ENCODE results near the gene CRADD.

CRADD gene

DNA sequence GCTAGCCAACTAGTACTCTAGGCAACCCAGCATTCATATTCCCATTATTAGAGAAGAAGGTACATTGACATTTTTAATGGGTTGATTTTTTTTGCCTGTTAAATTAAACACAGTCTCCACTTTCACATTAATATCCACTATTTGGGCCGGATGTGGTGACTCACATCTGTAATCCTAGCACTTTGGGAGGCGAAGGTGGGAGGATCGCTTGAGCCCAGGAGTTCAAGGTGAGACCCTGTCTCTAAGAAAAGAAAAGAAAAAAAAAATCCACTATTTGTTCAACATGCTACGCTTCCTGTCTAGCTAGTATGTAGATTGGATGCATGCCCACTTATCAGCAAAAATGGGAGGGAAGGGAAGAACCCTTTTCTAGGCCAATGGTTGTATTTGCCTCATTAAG, 7.1 kb upstream of the CRADD start:
- FAIRE-seq, result no peak

DNA sequence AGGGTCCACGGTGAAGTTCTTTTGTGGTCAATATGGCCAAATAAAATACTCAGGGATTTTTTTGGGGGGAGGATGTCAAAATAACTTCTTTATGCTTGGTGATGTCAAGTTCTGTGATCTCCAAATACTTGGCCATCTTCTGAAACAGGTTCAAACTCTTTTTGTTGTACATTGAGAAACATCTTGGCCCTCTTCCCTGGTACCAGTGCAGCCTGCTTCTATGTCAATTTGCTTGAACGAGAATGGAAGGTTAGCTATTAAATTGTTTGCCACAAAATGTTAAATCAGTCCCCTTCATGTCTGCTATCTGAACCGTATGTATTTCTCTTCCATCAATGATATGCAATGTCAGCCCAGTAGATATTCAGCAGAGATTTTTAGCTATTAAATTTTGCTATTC, 6.1 kb upstream of the CRADD start:
- FAIRE-seq (no peak), DNase-seq (ENCODE audit: low spot score) (no peak)

More for the DNA sequence above, 7.1 kb upstream of the CRADD start:
- DNase-seq (ENCODE audit: low spot score), result no peak

GRCh38 chr12:93673084-93673483, 4.1 kb upstream of the CRADD start:
- DNase-seq (ENCODE audit: low spot score), result no peak
- no peak for FAIRE-seq

DNA sequence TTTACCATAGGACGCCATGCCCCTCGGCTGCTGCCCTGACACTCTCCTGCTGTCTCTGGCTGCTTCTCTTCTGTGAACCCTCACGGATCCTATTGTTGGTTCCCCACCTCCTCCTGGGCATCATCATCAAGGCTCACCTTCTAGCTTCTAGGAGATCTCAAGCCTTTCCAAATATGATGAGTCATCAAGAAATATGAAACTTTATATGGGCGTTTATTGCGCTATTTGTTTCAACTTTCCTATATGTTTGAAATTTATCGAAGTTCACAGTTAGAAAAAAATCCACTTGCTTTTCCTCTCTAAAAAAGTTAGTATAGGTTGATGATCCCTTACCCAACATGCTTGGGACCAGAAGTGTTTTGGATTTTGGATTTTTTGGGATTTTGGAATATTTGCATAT, 2.8 kb upstream of the CRADD start:
- FAIRE-seq (no peak), DNase-seq (ENCODE audit: low spot score) (no peak)

GRCh38 chr12:93676408-93677194, 574 bp upstream of the CRADD start:
- no peak for FAIRE-seq
- DNase-seq (ENCODE audit: low spot score), result no peak

DNA sequence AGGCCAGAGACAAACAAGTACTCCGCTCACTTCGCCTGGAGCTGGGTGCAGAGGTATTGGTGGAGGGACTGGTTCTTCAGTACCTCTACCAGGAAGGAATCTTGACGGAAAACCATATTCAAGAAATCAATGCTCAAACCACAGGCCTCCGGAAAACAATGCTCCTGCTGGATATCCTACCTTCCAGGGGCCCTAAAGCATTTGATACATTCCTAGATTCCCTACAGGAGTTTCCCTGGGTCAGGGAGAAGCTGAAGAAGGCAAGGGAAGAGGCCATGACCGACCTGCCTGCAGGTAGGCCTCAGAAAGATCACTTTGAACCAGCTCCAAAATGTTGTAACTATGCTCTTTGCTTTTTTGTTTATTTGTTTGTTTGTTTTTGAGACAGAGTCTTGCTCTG, 1.6 kb downstream of the CRADD start:
- FAIRE-seq (no peak), DNase-seq (ENCODE audit: low spot score) (no peak)

DNA sequence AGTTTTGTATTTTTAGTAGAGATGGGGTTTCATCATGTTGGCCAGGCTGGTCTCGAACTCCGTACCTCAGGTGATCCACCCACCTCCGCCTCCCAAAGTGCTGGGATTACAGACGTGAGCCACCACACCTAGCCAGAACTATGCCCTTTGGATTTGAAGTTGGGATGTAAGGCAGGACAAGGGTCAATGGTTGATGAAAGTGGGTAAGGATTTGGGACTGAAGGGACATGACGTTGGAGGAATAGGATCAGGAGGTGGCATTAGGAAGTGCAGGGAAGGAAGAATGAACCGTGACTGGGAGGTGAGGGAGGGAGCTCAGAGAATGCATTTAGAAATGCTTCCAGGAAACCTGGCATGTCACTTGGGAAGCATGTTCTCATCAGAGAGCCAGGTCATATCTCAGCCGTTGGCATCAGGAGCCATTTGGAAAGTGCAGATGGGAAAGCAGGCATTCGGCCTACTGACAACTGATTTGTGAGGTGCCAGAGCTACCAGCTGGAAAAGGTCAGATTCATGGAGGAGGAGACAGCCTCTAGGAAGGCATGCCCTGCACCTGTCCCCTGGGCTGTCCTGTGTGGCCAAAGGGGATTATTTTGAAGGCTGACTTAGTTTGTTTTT, 2.2 kb downstream of the CRADD start:
- DNase-seq (ENCODE audit: low spot score), result no peak
- no peak for FAIRE-seq

DNA sequence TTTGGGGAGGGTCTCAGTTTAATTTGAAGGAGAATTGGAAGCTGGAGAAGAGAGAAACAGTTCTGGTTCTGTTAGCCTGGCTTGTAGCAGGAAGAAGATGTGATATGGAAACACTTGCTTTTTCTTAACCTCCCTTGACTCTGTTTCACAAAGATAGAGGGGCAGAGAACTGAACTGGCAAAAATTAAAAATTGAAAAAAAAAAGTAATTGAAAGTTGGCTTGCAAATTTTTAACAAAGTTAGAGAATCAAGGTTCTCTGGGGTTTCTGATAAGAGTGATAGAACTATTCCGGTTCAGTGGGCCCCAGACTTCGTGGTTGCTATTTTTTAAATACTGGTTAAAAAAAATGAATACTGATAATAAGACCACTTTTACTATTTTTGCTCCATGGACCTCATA, 2.8 kb downstream of the CRADD start:
- DNase-seq (ENCODE audit: low spot score) (no peak), FAIRE-seq (no peak)

GRCh38 chr12:93682846-93683261, 5.7 kb downstream of the CRADD start:
- FAIRE-seq, result no peak
- no peak for DNase-seq (ENCODE audit: low spot score)

- DNase-seq (ENCODE audit: low spot score) (no peak), FAIRE-seq (no peak)
Measured at GRCh38 chr12:93683410-93683809, 6.2 kb downstream of the CRADD start.

DNA sequence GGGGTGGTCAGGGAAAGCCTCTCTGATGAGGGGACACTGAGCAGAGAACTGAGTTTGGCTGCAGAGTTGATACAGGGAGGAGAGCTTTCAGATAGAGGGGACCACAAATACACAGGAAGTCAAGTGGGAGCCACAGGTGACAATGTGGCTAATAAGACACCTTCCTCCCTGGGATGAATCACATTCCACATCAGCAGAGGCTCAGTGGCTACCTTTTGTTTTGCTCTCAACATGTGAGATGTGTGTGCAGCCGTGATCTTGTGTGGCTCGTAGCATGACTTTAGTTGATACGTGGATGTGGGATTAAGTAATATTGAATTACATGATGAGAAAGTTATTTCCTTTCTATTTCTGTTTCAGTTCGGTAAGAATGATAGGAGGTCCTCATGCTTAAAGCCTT, 7.5 kb downstream of the CRADD start:
- DNase-seq (ENCODE audit: low spot score), result no peak
- no peak for FAIRE-seq

GRCh38 chr12:93686572-93687356, 9.6 kb downstream of the CRADD start:
- FAIRE-seq (no peak), DNase-seq (ENCODE audit: low spot score) (no peak)

DNA sequence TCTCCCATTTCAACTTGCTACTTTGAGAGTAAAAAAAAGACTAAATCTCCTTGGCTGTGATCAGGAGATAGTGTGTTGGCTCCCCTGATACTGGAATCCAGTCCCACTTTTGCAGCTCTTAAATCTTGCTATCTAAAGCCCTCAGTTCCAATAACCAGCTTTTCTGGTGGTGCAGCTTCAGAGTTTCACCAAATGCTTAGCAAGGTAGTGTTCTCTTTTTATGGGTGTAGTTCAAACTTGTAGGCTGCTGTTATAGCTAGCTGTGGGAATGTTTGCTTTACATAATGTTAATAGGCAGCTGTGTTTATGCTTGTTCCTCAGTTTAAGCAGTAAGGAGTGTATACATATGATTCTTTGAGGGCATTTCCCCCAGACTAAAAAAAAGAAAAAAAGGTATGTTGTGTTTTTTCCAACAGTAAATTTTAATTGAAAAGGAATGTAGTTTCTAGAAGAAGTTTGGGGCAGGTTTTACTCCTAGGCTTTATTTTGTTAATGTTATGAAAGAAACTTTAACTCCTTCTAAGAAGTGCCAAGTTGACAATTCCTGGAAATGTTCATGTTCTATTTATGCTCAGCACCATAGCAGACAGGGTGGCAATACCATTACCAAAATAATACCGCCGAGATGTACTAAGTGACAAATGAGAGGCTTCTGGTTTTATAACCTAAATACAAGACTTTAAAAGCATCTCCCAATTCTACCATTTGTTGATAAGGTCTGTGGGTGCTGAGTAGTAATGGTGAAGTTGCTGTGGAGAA, 12.1 kb downstream of the CRADD start:
- DNase-seq (ENCODE audit: low spot score) (no peak), FAIRE-seq (no peak)

- DNase-seq (ENCODE audit: low spot score), result no peak
- FAIRE-seq, result no peak
Measured at GRCh38 chr12:93696462-93696861, 19.3 kb downstream of the CRADD start.

DNA sequence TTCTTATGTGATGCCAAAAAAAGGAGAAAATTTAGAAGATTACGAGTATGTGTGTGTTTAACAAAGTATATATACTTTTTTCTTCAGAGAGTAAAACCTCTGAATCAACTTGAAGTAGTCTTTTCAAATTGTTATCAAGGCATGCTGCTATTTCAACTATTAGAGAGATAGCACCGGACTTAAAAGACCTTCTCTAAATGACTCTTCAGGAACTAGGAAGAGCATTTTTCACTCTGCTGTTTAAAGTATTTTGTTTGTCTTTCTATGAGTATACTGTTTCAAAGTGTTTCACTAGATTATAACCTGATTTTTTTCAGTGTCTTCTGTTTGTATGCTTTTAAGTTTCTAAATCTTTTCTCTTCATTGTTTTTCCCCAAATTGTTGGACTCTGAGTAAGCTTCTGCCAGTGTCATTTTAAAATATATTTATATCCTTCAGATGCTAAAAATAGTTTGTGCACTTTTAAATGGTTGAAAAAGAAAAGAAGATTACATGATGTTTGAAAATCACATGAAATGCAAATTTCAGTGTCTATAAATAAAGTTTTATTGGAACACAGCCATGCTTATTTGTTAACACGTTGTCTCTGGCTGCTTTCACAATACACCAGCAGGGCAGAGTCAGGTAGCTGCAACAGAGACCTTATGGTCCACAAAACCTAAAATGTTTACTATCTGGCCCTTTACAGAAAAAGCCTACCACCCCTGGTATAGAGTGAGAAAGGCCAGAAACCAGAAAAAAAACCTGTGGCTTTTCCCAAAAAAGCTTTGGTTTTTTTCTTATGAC, 21.3 kb downstream of the CRADD start:
- FAIRE-seq, result no peak

DNA sequence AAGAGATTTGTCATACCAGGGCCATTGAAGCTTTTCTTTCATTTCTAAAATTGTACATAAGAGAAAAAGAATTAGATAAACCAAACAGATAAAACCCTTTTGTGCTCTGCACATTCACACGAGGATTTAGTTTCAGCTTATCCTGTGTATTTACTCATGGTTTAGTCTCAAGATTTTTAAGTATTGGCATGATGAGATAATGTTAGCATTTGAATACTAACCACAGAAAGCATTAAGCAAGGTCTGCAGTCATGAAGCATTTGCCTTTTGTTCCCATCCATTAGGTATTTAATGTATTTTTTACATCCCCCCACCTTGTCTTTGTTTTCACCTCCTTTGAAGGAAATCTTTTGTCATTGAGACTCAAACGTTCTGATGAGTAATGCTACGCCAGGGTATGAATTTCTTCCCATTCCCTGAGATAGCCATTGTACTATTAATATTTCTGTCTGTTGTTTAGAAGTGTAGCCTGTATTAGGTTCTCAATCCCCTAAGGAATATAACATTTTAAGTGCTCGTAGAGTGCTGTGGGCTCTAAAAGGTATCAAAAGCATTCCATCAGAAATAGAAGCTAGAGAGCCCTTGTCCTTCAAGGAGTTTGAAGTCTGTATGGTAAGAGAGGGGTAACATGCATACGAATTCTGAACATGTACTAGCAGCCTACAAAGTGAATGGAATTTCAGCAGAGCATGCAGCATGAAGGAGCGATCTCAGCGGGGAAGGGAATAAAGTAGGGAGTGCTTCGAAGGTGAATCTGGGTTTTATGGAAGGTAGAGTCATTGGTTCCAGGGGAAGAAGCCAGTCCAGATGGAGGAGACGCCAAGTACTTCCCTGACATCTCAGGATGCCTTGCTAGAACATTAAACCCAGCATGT, 22.3 kb downstream of the CRADD start:
- FAIRE-seq, result no peak
- DNase-seq (ENCODE audit: low spot score), result no peak

More for the DNA sequence above, 21.3 kb downstream of the CRADD start:
- DNase-seq (ENCODE audit: low spot score), result no peak

GRCh38 chr12:93702707-93703315, 25.6 kb downstream of the CRADD start:
- DNase-seq (ENCODE audit: low spot score) (no peak), FAIRE-seq (no peak)

GRCh38 chr12:93704122-93704521, 26.9 kb downstream of the CRADD start:
- FAIRE-seq (no peak), DNase-seq (ENCODE audit: low spot score) (no peak)

DNA sequence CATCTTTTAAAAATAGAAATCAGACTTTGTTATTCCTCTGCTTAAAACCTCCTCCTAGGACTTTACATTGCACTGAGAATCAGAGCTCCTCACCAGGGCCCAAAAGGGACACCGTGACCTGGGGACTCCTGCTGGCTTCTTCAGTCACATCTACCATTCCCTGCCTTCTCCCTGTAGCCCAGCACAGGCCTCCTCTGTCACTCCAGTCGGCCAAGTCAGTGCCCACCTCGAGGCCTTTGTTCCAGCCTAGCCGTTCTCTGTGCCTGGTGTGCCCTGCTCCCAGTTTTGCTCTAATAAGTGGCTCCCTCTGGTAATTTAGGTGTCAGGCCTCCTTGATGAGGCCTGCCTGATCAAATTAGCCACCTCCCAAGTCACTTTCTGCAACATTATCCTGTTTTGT, 27.4 kb downstream of the CRADD start:
- FAIRE-seq (no peak), DNase-seq (ENCODE audit: low spot score) (no peak)
